ENCODE data around the gene SPTLC1.
"Not testable (repeated sequence)": the region's sequence is repeated elsewhere in the genome, so short reads cannot be mapped to it uniquely, and the experiment has no call there.

SPTLC1 gene

GRCh38 chr9:92158097-92158601 is 42.9 kb upstream of the SPTLC1 start:
- Mint-ChIP-seq H3K9me3 (peaks cover 24% of the 10 kb centered on the region), H3K36me3 (ENCODE audit: low read depth) (no peaks in the 10 kb centered on the region), H3K4me1 (peaks cover 13% of the 10 kb centered on the region), H3K4me3 (no peak overlapping the region), H3K27me3 (ENCODE audit: low read depth, poor library complexity) (peaks cover 9% of the 10 kb centered on the region), H3K27ac (no peak overlapping the region)
- DNase-seq: no peak
- no peak for TF ChIP-seq CTCF (IDR thresholded peaks at IDR 0.05)

- H3K4me3 Mint-ChIP-seq; H3K36me3 Mint-ChIP-seq (ENCODE audit: low read depth); H3K27me3 Mint-ChIP-seq (ENCODE audit: low read depth, poor library complexity); DNase-seq: not testable (repeated sequence)
- H3K27ac Mint-ChIP-seq: peak overlapping the region; percentile 45
- H3K9me3 Mint-ChIP-seq: peaks cover 24% of the 10 kb centered on the region
- H3K4me1 Mint-ChIP-seq: peaks cover 20% of the 10 kb centered on the region
Measured at GRCh38 chr9:92155736-92156135, 40.5 kb upstream of the SPTLC1 start.

- no peaks in the 10 kb centered on the region for H3K36me3 Mint-ChIP-seq (ENCODE audit: low read depth)
- peaks cover 6% of the 10 kb centered on the region for H3K27me3 Mint-ChIP-seq (ENCODE audit: low read depth, poor library complexity)
- no peak for DNase-seq
- TF ChIP-seq CTCF (IDR thresholded peaks at IDR 0.05): no peak
- no peak overlapping the region for H3K27ac Mint-ChIP-seq
- no peak overlapping the region for H3K4me3 Mint-ChIP-seq
- H3K4me1 Mint-ChIP-seq: peaks cover 23% of the 10 kb centered on the region
- peaks cover 19% of the 10 kb centered on the region for H3K9me3 Mint-ChIP-seq
Measured at GRCh38 chr9:92155221-92155620, 40.0 kb upstream of the SPTLC1 start.

- not testable (repeated sequence) for H3K36me3 Mint-ChIP-seq (ENCODE audit: low read depth); DNase-seq; H3K4me3 Mint-ChIP-seq; H3K27ac Mint-ChIP-seq; H3K27me3 Mint-ChIP-seq (ENCODE audit: low read depth, poor library complexity); H3K9me3 Mint-ChIP-seq
- peaks cover 31% of the 10 kb centered on the region for H3K4me1 Mint-ChIP-seq
Measured at GRCh38 chr9:92153466-92154415, 38.5 kb upstream of the SPTLC1 start.

GRCh38 chr9:92151691-92152393 is 36.6 kb upstream of the SPTLC1 start:
- Mint-ChIP-seq H3K27ac (no peak overlapping the region), H3K36me3 (ENCODE audit: low read depth) (no peaks in the 10 kb centered on the region), H3K9me3 (no peaks in the 10 kb centered on the region), H3K4me3 (no peak overlapping the region), H3K27me3 (ENCODE audit: low read depth, poor library complexity) (no peaks in the 10 kb centered on the region), H3K4me1 (peaks cover 50% of the 10 kb centered on the region)
- DNase-seq: no peak
- TF ChIP-seq CTCF (IDR thresholded peaks at IDR 0.05): no peak

- not testable (repeated sequence) for DNase-seq; H3K36me3 Mint-ChIP-seq (ENCODE audit: low read depth); H3K4me3 Mint-ChIP-seq; H3K27ac Mint-ChIP-seq; H3K27me3 Mint-ChIP-seq (ENCODE audit: low read depth, poor library complexity); H3K9me3 Mint-ChIP-seq
- peaks cover 60% of the 10 kb centered on the region for H3K4me1 Mint-ChIP-seq
Measured at GRCh38 chr9:92150501-92151470, 35.6 kb upstream of the SPTLC1 start.
